Bone marrow (tissue), 2 donors: ENCODE results near the gene PTH2.
"Not testable (repeated sequence)": the region's sequence is repeated elsewhere in the genome, so short reads cannot be mapped to it uniquely, and the experiment has no call there.

Experiments
- DNase-seq, 2 donors: peaks; one replicate each; lab custom pipeline; 2025; lab: John Stamatoyannopoulos, UW

PTH2 gene

DNA sequence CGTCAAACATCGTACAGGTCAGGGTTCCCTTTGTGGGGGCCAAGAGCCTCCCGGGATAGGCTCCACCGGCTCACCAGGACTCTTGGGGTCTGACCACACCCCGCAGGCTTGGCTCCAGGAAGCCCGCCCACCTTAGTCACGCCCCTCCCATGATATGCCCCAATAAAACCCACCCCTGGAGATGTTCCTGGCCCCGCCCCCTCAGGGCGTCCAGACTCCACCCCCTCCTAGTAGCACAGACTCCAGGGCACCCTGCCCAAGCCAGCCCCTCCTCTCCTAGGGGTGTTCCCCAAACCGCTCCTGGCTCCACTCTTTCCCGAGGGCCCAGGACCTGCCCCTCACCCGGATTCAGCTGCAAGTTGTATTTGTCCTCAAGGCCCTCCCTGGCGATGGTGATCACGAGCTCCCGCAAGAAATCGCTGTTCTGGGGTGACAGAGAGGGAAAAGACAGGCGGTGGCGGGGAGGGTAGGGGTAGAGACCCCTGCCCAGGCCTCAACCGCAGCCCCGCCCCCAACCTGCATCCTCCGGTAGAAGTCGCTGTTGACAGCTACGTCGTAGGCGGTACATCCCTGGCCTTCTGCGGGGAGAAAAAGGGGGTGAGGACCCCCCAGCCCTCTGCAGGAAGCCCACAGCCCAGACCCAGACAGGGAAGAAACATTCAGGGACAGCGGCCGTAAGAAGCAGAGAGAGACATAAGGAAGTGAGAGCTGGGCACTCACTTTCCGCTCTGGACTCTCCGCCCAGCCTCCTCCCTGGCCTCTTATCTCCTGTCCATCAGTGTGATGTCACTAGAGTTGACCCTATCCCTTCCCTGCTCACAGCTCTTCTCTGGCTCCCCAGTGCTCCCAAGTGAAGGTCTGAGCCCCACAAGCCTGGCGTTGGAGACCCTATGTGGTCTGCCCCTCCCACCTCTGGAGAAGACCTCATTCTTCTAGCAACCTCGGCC lies 24.5 kb upstream of the PTH2 start:
- DNase-seq, result no peak

- no peak for DNase-seq
Measured at GRCh38 chr19:49445997-49446396, 22.8 kb upstream of the PTH2 start.

DNA sequence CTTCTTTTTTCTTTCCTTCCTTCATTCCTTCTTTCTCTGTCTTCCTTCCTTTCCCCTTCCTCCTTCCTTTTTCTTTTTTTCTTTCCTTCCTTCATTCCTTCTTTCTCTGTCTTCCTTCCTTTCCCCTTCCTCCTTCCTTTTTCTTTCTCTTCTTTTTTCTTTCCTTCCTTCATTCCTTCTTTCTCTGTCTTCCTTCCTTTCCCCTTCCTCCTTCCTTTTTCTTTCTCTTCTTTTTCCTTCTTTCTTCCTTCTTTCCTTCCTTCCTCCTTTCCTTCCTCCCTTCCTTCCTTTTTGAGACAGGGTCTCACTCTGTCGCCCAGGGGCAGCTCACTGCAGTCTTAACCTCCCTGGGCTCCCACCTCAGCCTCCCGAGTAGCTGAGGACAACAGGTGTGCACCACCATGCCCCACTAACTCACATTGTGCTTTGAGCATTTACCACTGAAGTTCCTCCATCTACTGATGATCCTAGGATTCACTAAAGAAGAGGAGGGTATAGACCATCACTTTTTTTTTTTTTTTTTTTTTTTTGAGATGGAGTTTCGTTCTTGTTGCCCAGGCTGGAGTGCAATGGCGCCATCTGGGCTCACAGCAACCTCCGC lies 21.0 kb upstream of the PTH2 start:
- not testable (repeated sequence) for DNase-seq

DNA sequence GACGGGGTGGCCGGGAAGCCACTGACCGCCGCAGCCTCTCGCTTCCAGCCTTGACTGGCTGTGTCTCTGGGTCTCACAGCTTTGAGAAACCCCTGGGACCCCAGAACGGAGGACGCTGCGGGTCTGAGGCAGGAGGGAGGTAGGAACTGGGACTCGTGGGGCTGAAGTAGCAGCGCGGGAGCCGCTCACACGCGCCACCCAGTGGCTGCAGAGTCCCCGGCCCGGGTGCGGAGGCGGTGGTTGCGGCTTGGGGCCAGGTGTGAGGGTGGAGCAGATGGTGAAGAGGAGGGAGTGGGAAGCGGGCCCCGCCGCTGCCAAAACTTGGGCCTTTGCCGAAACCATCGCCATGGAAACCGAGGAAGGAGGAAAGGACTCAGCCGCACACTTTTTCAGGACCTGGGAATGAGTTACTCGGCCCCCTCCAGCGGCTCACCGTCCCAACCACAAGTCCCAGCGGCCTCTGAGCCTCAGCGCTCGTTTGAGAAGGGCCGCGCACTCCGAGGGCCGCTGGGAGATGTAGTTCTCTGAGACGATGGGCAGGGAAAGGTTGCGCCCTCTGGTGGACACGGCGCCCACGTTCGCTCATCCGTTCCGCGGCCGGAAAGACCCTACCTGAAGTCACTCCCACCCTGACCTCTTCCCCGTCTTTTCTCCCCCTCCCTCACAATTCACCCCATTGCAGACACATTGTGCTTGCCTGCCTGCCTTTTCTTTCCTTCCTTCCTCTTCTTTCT lies 20.3 kb upstream of the PTH2 start:
- peak; percentile 91 to 98 for DNase-seq

DNA sequence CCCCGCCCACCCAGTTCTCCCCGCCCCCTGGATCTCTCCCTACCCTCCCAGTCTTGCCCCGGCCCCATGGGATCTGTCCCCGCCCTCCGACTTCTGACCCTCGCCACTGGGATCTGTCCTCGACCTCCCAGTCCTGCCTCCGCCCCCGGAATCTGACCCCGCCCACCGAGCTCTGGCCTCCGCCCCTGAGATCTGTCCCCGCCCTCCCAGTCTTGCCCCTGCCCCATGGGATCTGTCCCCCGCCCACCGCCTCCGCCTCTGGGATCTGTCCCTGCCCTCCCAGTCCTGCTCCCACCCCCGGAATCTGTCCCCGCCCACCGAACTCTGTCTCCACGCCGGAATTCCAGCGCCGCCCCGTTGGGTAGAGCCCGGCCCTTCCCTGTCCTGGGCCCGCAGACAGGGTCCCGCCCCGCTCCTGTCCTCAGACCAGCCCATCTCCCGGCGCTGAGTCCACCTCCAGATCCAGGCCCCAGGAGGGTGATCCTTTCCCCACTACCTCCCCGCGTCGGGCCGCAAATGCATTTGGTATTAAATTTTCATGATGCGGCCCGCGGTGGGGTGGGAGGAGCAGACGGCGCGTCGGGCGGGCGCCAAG lies 19.6 kb upstream of the PTH2 start:
- DNase-seq, result peak in 1 of 2 donors; percentile 64

- no peak for DNase-seq
Measured at GRCh38 chr19:49442354-49442753, 19.1 kb upstream of the PTH2 start.

DNA sequence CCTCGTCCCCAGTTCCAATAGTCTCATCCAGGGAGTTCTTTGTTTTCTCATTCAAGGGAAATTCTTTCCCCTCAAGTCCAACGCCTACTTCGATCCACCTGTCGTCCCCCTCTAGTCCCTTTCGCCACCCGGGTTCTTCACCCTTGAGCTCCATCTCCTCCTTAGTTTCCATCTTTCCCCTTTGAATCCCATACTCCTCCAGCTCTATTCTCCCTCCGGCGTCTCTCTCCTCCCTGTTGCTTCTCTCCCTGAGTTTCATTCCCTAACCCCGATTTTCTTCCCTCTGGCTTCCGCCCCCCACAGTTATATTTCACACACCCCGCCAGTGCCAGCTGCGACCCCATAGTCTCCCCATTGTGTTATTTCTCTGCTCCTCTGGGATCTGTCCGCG lies 18.7 kb upstream of the PTH2 start:
- no peak for DNase-seq

DNA sequence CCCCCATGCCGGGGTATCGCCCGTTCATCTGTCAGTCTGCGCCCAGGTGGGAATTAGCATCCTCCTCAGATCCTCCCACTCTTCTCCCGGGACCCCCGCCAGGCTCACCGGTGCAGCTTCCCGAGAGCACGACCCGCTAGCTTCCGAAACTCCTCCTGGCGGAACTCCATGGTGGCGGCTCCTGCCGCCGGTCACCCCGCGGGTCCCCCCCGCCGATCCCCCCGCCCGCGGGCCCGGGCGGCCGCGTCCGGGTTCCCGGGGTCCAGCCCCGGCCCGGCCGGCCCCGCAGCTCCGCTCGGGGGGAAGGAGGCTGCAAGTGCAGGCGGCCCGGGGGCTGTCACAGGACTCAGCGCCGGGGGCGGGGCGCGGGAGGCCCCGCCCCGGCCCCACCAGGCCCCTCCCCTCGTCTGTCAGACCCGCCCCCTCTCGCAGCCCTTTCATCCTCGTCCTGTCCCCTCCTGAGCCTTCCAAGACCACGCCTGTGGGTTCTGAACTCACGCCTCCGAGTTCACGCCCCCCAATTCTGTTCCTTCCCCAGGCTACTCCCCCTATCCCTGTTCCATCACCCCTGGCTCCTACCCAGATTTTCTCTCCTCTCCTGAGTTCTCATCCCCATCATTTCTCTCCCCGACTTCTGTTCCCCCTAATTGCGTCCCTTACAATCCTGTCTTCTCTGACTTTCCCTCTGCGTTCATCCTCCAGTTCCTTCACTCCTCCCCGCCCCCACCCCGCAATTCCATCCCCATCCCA lies 18.1 kb upstream of the PTH2 start, which contains the start of gene SLC17A7:
SLC17A7 (minus strand) TSS at position 318 of the 750 bp plus-strand sequence; CDS start at position 170, 148 bp downstream.
- DNase-seq, result no peak

- no peak for DNase-seq
Measured at GRCh38 chr19:49440439-49441209, 17.4 kb upstream of the PTH2 start.

GRCh38 chr19:49439836-49440235 lies 16.6 kb upstream of the PTH2 start:
- no peak for DNase-seq

DNA sequence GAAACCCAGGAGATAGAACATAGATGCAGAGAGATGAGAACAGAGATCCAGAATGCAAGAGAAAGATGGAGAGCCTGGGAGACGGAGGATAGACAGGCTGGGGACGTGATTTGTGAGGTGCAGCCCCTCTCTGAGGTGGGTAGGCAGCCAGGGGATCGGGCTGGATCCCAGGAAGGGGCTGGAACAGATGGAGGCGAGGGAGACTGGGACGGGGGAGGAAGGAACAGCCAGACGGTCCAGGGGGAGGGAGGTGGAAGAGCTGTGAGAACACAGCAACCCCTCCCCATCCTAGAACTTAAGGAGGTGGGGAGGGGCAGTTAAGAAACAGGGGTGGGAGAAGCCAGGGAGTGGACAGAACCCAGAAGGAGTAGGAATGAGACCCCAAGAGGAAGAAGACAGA lies 15.0 kb upstream of the PTH2 start:
- DNase-seq, result no peak

DNA sequence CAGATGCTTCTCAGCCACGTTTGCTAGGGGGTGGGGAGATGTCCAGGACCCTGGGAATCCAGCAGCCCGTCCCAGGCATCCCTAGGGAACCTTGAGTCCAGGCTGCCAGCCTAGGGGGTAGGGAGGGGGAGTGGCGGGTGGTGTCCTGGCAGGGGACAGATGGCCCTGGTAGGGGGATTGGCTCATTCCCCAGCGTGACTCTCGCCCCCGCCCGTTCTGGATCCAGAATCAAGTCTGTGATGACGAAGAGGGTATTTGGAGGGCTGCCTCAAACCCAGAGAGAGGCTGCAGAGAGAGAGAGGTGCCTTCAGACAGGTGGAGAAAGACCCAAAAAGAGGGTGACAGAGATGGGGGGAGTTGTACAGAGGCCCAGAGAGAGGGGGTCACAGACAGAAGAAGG lies 14.0 kb upstream of the PTH2 start:
- DNase-seq, result no peak

DNA sequence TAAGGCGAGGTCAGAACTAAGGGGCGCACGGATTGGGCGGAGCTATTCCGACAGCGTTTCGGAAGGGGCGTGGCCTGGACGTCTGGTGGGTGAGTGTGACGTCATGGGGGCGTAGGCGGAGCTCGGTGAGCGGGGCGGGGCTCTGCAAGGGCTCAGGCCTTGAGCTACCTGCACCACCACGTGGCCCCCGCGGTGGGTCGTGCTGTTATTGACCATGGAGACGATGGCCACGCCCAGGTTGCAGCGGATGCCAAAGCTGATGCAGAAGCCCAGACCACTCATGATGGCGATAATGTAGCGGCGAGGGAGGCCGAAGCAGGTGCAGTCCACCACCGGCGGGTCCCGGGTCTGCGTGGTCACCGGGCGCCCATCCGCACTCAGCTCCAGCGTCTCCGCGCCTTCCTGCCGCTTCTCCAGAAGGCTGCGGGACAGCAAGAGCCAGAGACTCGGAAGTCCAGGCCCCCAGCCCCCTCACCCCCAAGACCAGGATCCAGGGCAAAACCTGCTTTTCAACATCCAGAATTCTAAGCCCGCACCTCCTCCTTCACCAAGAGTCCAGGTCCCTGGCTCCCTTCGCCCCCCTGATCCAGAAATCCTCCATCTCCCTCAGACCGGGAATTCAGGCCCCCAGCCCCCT lies 13.3 kb upstream of the PTH2 start:
- no peak for DNase-seq

DNA sequence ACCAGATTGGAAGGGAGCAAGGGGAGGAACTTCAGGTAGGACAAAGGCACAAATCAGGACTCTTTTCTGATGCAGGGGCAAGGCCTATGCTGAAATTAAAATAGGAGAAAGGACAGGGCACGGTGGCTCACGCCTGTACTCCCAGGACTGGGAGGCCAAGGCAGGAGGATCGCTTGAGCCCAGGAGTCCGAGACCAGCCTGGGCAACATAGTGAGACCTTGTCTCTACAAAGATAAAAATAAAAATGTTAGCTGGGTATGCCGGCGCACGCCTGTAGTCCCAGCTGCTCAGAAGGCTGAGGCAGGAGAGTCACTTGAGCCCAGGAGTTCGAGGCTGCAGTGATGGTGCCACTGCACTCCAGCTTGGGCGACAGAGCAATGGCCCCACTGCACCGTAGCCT lies 12.4 kb upstream of the PTH2 start:
- no peak for DNase-seq

DNA sequence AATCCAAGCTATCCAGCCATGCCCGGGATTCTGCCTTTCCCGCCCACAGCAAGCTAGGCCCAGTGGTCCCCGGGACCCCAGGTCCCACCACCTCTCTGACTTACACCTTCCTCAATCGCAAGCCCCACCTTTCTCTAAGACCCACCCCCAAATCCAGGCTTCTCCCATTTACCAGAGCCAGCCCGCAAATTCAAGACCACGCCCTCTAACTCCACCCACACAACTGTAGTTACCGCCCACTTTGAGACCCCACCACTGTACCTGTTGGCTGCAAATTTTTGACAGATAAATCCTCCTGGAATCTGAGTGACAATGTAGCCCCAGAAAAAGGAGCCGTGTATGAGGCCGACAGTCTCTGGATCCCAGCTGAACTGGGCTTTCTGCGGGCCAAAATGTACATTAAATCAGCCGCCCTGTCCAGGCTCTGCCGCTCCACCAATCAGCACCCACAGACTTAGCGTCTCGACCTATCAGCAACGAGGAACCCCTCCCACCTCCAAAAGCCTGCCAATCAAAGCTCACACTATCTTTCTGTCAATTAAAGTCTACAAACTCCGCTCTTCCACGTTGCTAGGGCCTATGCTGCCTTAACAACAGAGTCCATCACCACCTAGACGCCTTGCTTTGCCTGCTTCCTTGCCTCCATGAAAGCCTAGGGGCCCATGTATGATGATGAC lies 11.8 kb upstream of the PTH2 start:
- no peak for DNase-seq

DNA sequence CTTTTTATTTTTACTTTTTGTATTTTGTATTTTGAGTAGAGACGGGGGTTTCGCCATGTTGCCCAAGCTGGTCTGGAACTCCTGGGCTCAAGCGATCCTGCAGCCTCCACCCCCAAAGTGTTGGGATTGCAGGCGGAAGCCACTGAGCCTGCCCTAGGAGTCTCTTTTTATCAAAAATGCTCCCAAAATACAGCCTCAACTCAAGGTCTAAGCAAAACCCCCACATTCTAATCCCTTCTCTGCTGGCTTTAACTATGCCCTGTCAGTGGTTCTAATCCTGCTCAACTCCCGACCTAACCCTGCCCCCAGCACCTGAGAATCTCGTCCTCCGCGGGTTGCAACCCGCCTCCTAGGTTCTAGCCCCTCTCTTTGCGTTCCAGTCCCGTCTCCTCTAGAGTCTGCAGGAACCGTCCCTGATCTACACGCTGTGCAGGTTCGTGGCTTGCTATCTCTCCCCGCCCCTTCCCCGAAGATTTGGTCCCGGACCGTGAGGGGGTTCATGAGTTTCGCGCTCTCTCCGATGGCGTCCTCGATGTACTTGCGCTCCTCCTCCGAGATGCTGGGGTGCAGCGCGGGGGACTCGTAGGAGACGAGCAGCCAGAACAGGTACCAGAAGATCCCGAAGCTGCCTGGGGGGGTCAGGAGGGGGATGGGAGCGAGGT lies 10.1 kb upstream of the PTH2 start:
- DNase-seq, result no peak

- DNase-seq, result no peak
Measured at GRCh38 chr19:49432141-49433073, 9.2 kb upstream of the PTH2 start.

GRCh38 chr19:49431330-49431749 lies 8.1 kb upstream of the PTH2 start:
- no peak for DNase-seq
